SK-N-MC (cell line): Measurements from ENCODE around the gene ENTREP1.

Source experiments
- DNase-seq: peaks from one replicate; pipeline ENCODE4 v3.0.0-alpha.2; 2011; ENCODE audit warnings: low read depth, low spot score
- H3K27ac ChIP-seq: fragments of 200-600 bp; sonication (generic); 2 replicates; pipeline ENCODE4 v1.5.1; 2016; ENCODE audit warnings: mixed run types
- H3K36me3 ChIP-seq: fragments of 200-600 bp; sonication (generic); 2 replicates; pipeline ENCODE4 v1.6.1; 2017; ENCODE audit warnings: antibody characterized with exemption, low read length, mixed read lengths; ENCODE audit not compliant: insufficient read depth
- H3K4me3 ChIP-seq: fragments of 200-600 bp; sonication (generic); 2 replicates; pipeline ENCODE4 v1.5.1; 2016
- H3K9ac ChIP-seq: fragments of 200-600 bp; sonication (generic); 2 replicates; pipeline ENCODE4 v1.8.0; 2017; ENCODE audit warnings: mixed run types, mixed read lengths; ENCODE audit not compliant: insufficient read length
- H3K9me3 ChIP-seq: fragments of 200-600 bp; sonication (generic); 2 replicates; pipeline ENCODE4 v1.6.1; 2017; ENCODE audit warnings: low read depth, mild to moderate bottlenecking, antibody characterized with exemption, low read length, moderate library complexity, mixed read lengths
- EZH2 ChIP-seq: fragments of 200-600 bp; sonication (generic); IDR thresholded peaks from one replicate; pipeline ENCODE4 v1.6.1; 2017; ENCODE audit warnings: antibody characterized with exemption
- FOXP2 ChIP-seq: optimal IDR thresholded peaks from 2 replicates; pipeline ENCODE3; 2011; ENCODE audit warnings: mild to moderate bottlenecking, moderate library complexity; ENCODE audit not compliant: insufficient read depth; ENCODE audit errors: extremely low read length, control extremely low read depth
- POLR2AphosphoS5 ChIP-seq: IDR thresholded peaks from 2 replicates; pipeline ENCODE4 v1.6.1; 2012; ENCODE audit warnings: mild to moderate bottlenecking, low read depth, low read length, borderline replicate concordance

Gene ENTREP1

GRCh38 chr9:69380811-69381210 is 55.8 kb downstream of the ENTREP1 start:
- no peak overlapping the region for H3K27ac ChIP-seq
- TF ChIP-seq FOXP2 (no peak), EZH2 (no peak), POLR2AphosphoS5 (no peak)
- H3K9me3 ChIP-seq: no peaks in the 10 kb centered on the region
- no peak for DNase-seq
- H3K36me3 ChIP-seq: no peaks in the 10 kb centered on the region
- H3K4me3 ChIP-seq: no peak overlapping the region
- H3K9ac ChIP-seq: no peak overlapping the region

- no peak for TF ChIP-seq POLR2AphosphoS5
- TF ChIP-seq EZH2: no peak
- TF ChIP-seq FOXP2: no peak
Observed at GRCh38 chr9:69382135-69382534, 57.1 kb downstream of the ENTREP1 start.

GRCh38 chr9:69385581-69386033 is 60.6 kb downstream of the ENTREP1 start:
- Histone ChIP-seq H3K36me3 (no peaks in the 10 kb centered on the region), H3K9me3 (no peaks in the 10 kb centered on the region), H3K27ac (no peak overlapping the region), H3K4me3 (no peak overlapping the region), H3K9ac (no peak overlapping the region)
- no peak for DNase-seq
- TF ChIP-seq POLR2AphosphoS5 (no peak), EZH2 (no peak)

More at GRCh38 chr9:69382135-69382534, 57.1 kb downstream of the ENTREP1 start:
- no peaks in the 10 kb centered on the region for H3K9me3 ChIP-seq
- no peak overlapping the region for H3K4me3 ChIP-seq
- no peak overlapping the region for H3K27ac ChIP-seq
- no peak overlapping the region for H3K9ac ChIP-seq
- no peaks in the 10 kb centered on the region for H3K36me3 ChIP-seq
- no peak for DNase-seq

- no peaks in the 10 kb centered on the region for H3K36me3 ChIP-seq
Observed at GRCh38 chr9:69386651-69387050, 61.6 kb downstream of the ENTREP1 start.

GRCh38 chr9:69388596-69388995 is 63.6 kb downstream of the ENTREP1 start:
- no peak for DNase-seq
- H3K36me3 ChIP-seq: no peaks in the 10 kb centered on the region
- H3K9ac ChIP-seq: no peak overlapping the region
- TF ChIP-seq EZH2 (no peak), FOXP2 (no peak), POLR2AphosphoS5 (no peak)
- no peaks in the 10 kb centered on the region for H3K9me3 ChIP-seq
- H3K4me3 ChIP-seq: no peak overlapping the region
- no peak overlapping the region for H3K27ac ChIP-seq

More at GRCh38 chr9:69386651-69387050, 61.6 kb downstream of the ENTREP1 start:
- no peak overlapping the region for H3K4me3 ChIP-seq
- no peak for TF ChIP-seq EZH2
- TF ChIP-seq POLR2AphosphoS5: no peak
- TF ChIP-seq FOXP2: no peak
- no peaks in the 10 kb centered on the region for H3K9me3 ChIP-seq
- H3K9ac ChIP-seq: no peak overlapping the region
- DNase-seq: no peak
- no peak overlapping the region for H3K27ac ChIP-seq

- no peak for DNase-seq
- Histone ChIP-seq H3K4me3 (no peak overlapping the region), H3K9me3 (no peaks in the 10 kb centered on the region), H3K9ac (no peak overlapping the region), H3K36me3 (no peaks in the 10 kb centered on the region), H3K27ac (no peak overlapping the region)
- no peak for TF ChIP-seq FOXP2
- no peak for TF ChIP-seq EZH2
- TF ChIP-seq POLR2AphosphoS5: no peak
Observed at GRCh38 chr9:69389437-69389995, 64.5 kb downstream of the ENTREP1 start.

GRCh38 chr9:69391487-69391886 is 66.5 kb downstream of the ENTREP1 start:
- Histone ChIP-seq H3K27ac (no peak overlapping the region), H3K4me3 (no peak overlapping the region), H3K9me3 (no peaks in the 10 kb centered on the region), H3K36me3 (no peaks in the 10 kb centered on the region), H3K9ac (no peak overlapping the region)
- no peak for TF ChIP-seq POLR2AphosphoS5
- no peak for TF ChIP-seq EZH2
- TF ChIP-seq FOXP2: no peak
- no peak for DNase-seq

GRCh38 chr9:69391946-69392345 is 66.9 kb downstream of the ENTREP1 start:
- H3K4me3 ChIP-seq: no peak overlapping the region
- TF ChIP-seq POLR2AphosphoS5: no peak
- TF ChIP-seq EZH2: no peak
- no peak for TF ChIP-seq FOXP2
- no peak for DNase-seq
- H3K9me3 ChIP-seq: no peaks in the 10 kb centered on the region
- H3K9ac ChIP-seq: no peak overlapping the region
- no peak overlapping the region for H3K27ac ChIP-seq
- H3K36me3 ChIP-seq: no peaks in the 10 kb centered on the region

GRCh38 chr9:69392826-69393225 is 67.8 kb downstream of the ENTREP1 start:
- DNase-seq: no peak
- no peak overlapping the region for H3K9ac ChIP-seq
- H3K27ac ChIP-seq: no peak overlapping the region
- H3K9me3 ChIP-seq: no peaks in the 10 kb centered on the region
- TF ChIP-seq POLR2AphosphoS5 (no peak), EZH2 (no peak)
- H3K36me3 ChIP-seq: no peaks in the 10 kb centered on the region
- H3K4me3 ChIP-seq: no peak overlapping the region
